Astrocyte of the spinal cord (primary cell): ENCODE data around the gene TRMT112.

Source experiments
- DNase-seq: peaks from one replicate; pipeline ENCODE4 v3.0.0; 2011; ENCODE audit warnings: low read depth, low spot score
- H3K4me3 ChIP-seq: 2 replicates; pipeline ENCODE4 v1.5.1; 2011; ENCODE audit warnings: low read depth, mild to moderate bottlenecking, low read length, moderate library complexity
- in situ Hi-C: cut with HindIII; loops from 2 replicates; pipeline ENCODE4 v1.10.0; 2017; ENCODE audit warnings: low sequenced_read_pairs
- TF ChIP-seq, protein P1 (sequence below): IDR thresholded peaks from 2 replicates; pipeline ENCODE4 v1.5.1; 2012; ENCODE audit warnings: low read depth, mild to moderate bottlenecking, low read length, inconsistent platforms

TRMT112 gene

DNA sequence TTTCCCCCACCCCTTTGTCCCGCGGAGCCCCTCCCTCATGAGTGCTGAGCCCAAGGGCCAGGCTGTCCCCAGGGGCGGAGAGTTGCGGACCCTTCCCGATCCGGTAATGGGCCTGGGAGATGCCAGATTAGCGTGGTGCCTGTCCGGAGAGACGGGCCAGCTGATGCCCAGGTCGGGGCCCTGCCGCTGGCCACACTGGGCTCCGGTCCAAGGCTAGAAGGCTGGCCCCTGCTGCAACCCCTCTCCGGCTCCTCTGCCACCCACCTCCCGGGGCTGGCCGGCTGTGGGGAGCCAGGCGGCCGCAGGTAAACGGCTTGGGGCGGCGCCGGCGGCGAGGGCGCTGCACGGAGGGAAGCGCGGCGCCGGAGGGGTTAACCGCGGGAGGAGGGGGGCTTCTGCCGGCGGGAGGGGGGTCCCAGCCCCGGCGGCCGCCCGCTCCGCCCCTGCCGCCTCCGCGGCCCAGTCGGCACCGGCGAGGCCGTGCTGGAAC lies 26.1 kb downstream of the TRMT112 start, which contains the start of gene KCNK4:
TSS of gene KCNK4 (plus strand) at position 41 of the 490 bp plus-strand sequence. CDS start 1,717 bp downstream, outside the sequence.
- TF ChIP-seq, protein P1, sequence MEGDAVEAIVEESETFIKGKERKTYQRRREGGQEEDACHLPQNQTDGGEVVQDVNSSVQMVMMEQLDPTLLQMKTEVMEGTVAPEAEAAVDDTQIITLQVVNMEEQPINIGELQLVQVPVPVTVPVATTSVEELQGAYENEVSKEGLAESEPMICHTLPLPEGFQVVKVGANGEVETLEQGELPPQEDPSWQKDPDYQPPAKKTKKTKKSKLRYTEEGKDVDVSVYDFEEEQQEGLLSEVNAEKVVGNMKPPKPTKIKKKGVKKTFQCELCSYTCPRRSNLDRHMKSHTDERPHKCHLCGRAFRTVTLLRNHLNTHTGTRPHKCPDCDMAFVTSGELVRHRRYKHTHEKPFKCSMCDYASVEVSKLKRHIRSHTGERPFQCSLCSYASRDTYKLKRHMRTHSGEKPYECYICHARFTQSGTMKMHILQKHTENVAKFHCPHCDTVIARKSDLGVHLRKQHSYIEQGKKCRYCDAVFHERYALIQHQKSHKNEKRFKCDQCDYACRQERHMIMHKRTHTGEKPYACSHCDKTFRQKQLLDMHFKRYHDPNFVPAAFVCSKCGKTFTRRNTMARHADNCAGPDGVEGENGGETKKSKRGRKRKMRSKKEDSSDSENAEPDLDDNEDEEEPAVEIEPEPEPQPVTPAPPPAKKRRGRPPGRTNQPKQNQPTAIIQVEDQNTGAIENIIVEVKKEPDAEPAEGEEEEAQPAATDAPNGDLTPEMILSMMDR = no peak
- DNase-seq = no peak
- H3K4me3 ChIP-seq = no peak within 1 kb of the TSS
- in situ Hi-C loops = no loop called here

DNA sequence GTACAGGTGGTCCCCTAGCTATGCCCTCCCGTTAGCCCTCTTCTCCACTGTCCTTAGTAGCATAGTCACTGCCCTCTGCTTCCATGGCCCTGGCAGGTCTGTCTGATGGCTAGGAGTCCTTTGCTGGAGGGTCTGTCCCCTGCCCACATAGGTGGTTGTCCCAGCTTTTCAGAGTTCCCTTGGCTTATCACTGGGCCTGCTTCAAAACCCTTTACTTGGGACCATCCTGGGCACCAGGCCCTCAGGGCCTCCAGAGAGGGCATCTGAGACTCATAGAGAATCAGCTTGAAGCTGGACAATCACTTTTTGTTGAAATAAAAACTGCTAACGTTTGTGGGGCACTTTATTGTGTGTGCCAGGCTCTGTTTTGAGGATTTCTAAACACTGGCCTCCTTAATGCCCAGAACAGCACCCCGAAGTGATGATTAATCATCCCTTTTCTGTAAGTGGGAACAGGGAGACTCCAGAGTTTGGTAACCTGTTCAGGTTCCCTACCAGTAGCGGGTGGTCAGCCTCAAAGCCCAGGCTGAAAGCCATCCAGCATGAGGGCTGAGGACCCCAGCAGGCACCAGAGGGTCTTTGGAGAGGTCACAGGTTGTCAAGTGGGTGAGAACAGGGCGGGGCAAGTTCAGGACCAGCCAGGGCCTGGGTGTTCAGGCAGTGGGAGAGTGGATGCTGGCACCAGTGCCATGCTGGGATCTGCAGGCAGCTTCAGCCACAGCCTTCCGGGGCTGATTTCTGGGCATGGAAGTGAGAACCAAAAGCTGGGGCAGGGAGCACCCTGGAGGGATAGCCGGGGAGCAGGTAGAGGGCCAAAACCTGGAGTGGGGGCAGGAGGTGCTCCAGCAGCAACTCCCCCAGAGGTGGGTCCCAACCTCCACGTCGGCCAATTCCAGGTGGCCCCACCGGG lies 26.8 kb downstream of the TRMT112 start:
- DNase-seq = no peak
- no peak overlapping the region for H3K4me3 ChIP-seq
- in situ Hi-C loops = no loop called here
- TF ChIP-seq, protein P1 = no peak

DNA sequence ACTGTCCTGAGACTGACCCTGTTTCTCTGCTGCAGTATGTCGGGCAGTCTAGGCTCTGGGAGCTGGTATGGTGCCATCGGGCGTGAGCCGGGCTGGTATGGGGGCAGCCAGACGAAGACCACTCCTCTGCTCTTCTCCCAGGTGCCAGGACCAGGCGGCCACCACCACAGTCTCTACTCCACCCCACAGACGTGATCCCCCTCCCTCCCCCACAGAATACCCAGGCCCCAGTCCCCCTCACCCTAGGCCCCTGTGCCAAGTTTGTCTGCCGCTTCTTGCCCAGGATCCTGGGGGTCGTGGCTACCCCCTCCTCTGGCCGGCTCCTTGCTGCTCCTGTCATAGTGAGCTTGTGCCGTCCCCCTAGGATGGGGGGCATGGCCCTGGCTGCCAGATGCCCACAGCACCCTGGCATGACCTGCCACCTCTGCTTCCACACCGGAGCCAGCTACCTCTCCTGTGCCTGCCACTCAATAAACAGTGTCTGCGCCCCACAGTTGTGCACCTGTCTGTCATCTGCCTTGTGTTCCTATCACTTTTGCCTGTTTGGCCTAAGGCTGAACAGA lies 28.3 kb downstream of the TRMT112 start:
- in situ Hi-C loops = no loop called here

DNA sequence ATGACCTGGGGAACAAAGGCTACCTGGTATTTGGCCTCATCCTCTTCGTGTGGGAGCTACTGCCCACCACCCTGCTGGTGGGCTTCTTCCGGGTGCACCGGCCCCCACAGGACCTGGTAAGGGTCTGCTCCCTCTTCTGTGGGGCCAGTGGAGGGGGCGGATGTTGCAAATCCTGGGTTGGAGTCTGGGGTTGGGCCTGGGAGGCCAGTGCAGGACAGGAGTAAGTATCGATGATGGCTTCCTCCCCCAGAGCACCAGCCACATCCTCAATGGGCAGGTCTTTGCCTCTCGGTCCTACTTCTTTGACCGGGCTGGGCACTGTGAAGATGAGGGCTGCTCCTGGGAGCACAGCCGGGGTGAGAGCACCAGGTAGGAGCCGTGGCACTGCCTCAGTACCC lies 29.0 kb downstream of the TRMT112 start:
- in situ Hi-C loops = no loop called here
- H3K4me3 ChIP-seq = no peak overlapping the region
- TF ChIP-seq, protein P1 = no peak
- DNase-seq = no peak

More for the DNA sequence above, 28.3 kb downstream of the TRMT112 start:
- TF ChIP-seq, protein P1 = no peak
- DNase-seq = no peak
- no peak overlapping the region for H3K4me3 ChIP-seq

DNA sequence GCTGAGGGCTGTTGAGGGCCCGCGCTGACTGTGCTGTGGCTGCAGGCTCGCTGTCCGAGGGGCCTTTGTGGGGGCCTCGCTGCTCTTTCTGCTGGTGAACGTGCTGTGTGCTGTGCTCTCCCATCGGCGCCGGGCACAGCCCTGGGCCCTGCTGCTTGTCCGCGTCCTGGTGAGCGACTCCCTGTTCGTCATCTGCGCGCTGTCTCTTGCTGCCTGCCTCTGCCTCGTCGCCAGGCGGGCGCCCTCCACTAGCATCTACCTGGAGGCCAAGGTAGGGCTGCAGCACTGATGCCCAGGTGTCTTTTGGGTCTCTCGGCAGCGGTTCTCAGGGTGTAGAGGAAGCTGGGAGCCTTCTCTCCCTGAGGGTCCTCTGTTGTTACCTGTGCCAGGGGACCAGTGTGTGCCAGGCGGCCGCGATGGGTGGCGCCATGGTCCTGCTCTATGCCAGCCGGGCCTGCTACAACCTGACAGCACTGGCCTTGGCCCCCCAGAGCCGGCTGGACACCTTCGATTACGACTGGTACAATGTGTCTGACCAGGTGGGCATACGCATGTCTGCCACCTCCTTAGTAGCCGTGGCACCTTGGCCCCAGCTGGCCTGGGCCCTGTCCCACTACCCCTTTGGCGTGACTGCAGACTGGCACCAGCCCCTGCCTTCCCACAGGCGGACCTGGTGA lies 29.5 kb downstream of the TRMT112 start:
- in situ Hi-C loops = no loop called here
- DNase-seq = no peak

DNA sequence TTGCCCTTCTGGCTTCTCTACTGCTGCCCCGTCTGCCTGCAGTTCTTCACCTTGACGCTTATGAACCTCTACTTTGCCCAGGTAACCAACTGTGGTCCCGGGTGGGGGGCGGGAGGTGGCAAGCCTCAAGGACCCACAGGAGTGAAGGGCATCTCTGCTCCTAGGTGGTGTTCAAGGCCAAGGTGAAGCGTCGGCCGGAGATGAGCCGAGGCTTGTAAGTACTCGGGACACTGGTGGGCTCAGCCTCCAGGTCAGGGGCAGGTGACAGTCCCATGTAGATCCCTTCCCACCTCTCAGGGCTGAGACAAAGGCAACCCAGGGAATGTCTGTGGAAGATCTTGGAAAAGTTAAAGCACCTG lies 30.6 kb downstream of the TRMT112 start:
- H3K4me3 ChIP-seq = no peak overlapping the region
- TF ChIP-seq, protein P1 = no peak
- DNase-seq = no peak
- in situ Hi-C loops = no loop called here

More for the DNA sequence above, 29.5 kb downstream of the TRMT112 start:
- H3K4me3 ChIP-seq = no peak overlapping the region
- TF ChIP-seq, protein P1 = no peak
